Ovary (tissue), 3 donors: Measurements from ENCODE around the gene UBE3D.

ENCODE experiments used
- CTCF ChIP-seq, 3 donors: fragments of 450-650 bp in 2 of 3; fragments of 200-600 bp in 1 of 3; IDR thresholded peaks; one replicate each; pipeline versions ENCODE4 v1.5.1 to v1.8.0; 2016 to 2022; ENCODE audit warnings: antibody characterized with exemption in 3 of 3, mild to moderate bottlenecking in 1 of 3
- EP300 ChIP-seq: sonication (generic); formaldehyde crosslinking; IDR thresholded peaks from one replicate; pipeline ENCODE4 v1.6.1; 2017; ENCODE audit warnings: antibody characterized with exemption
- POLR2A ChIP-seq: fragments of 450-650 bp; IDR thresholded peaks from one replicate; pipeline ENCODE4 v1.6.1; 2017; ENCODE audit warnings: antibody characterized with exemption, mild to moderate bottlenecking, moderate library complexity
- donor health status: DM: no; HTN: no; CAD: no.

GRCh38 chr6:82863781-82864180, 201.9 kb downstream of the UBE3D start:
- TF ChIP-seq EP300 (no peak), CTCF (IDR thresholded peaks at IDR 0.05) (no peak), POLR2A (no peak)
